H1 (cell line): ENCODE data around the gene KRTAP10-5. TPM values are rescaled to one million over a fixed set of nuclear protein-coding genes. Genes with fewer than 3 reads are reported as not detected.

ENCODE experiments used
- CTCF ChIA-PET: fragments of 300-600 bp; sonication (Branson Sonifier 250); formaldehyde crosslinking; loops from one replicate; lab custom pipeline; 2021; ENCODE audit not compliant: partially characterized antibody; lab: Charles Lee
- POLR2A ChIA-PET: fragments of 300-600 bp; sonication (Branson Sonifier 250); formaldehyde crosslinking; loops from one replicate; lab custom pipeline; 2021; ENCODE audit warnings: inconsistent platforms; ENCODE audit not compliant: partially characterized antibody; lab: Charles Lee
- DNase-seq, 2 experiments: peaks; one replicate each; pipeline versions ENCODE4 v3.0.0 to v3.0.0-alpha.2; 2010 to 2022; ENCODE audit warnings: low spot score in 2 of 2, low read depth in 1 of 2, mixed read lengths in 1 of 2
- FAIRE-seq: peaks from 2 replicates; lab custom pipeline; 2011; peaks lifted over from hg19 to GRCh38; lab: Jason Lieb, UNC
- H2AFZ ChIP-seq: 2 replicates; pipeline ENCODE4 v1.8.1; 2012; ENCODE audit warnings: low read length, inconsistent platforms
- H2AK5ac ChIP-seq: 2 replicates; pipeline ENCODE4 v1.6.1; 2013; ENCODE audit warnings: low read depth, low read length
- H2BK120ac ChIP-seq: replicated peaks from 2 replicates; pipeline ENCODE3; 2013; ENCODE audit warnings: low read depth, low read length, inconsistent platforms
- H2BK12ac ChIP-seq: 2 replicates; pipeline ENCODE4 v1.6.1; 2013; ENCODE audit warnings: low read depth, low read length
- H2BK15ac ChIP-seq: 2 replicates; pipeline ENCODE4 v1.6.1; 2013; ENCODE audit warnings: low read length
- H2BK20ac ChIP-seq: 2 replicates; pipeline ENCODE4 v1.6.1; 2013; ENCODE audit warnings: low read length
- H2BK5ac ChIP-seq: 2 replicates; pipeline ENCODE4 v1.6.1; 2013; ENCODE audit warnings: low read depth, low read length
- H3K14ac ChIP-seq: 2 replicates; pipeline ENCODE4 v1.6.1; 2013; ENCODE audit warnings: inconsistent platforms; ENCODE audit not compliant: insufficient read length
- H3K18ac ChIP-seq: 2 replicates; pipeline ENCODE4 v1.6.1; 2013; ENCODE audit warnings: low read length; ENCODE audit errors: extremely low read depth
- H3K23ac ChIP-seq: 2 replicates; pipeline ENCODE4 v1.6.1; 2013; ENCODE audit warnings: inconsistent platforms; ENCODE audit not compliant: insufficient read length
- H3K23me2 ChIP-seq: 2 replicates; pipeline ENCODE4 v1.6.1; 2013; ENCODE audit warnings: low read depth, low read length
- H3K27ac ChIP-seq: 2 replicates; pipeline ENCODE4 v1.6.1; 2011; ENCODE audit warnings: low read depth, low read length, inconsistent platforms
- H3K27me3 ChIP-seq, 4 experiments: replicated peaks in 1 of 4; 1 replicate in 1 of 4; 2 replicates in 3 of 4; pipeline versions ENCODE4 v1.6.1 to v1.8.1; 2011 to 2013; ENCODE audit warnings: low read length in 3 of 4, mild to moderate bottlenecking in 3 of 4, inconsistent platforms in 2 of 4, mixed read lengths in 2 of 4, moderate library complexity in 1 of 4; ENCODE audit not compliant: control insufficient read depth in 3 of 4, insufficient read depth in 3 of 4; ENCODE audit errors: extremely low read depth in 1 of 4
- H3K36me3 ChIP-seq, 4 experiments: 2 replicates each; pipeline versions ENCODE4 v1.6.1 to v1.8.1; 2011 to 2013; ENCODE audit warnings: mild to moderate bottlenecking in 4 of 4, low read length in 3 of 4, moderate library complexity in 2 of 4, control low read depth in 1 of 4, inconsistent platforms in 1 of 4; ENCODE audit not compliant: insufficient read depth in 4 of 4, control insufficient read depth in 2 of 4
- H3K4ac ChIP-seq: replicated peaks from 2 replicates; pipeline ENCODE3; 2013; ENCODE audit warnings: low read length, low read depth, mixed read lengths, inconsistent platforms; ENCODE audit not compliant: insufficient read length
- H3K4me1 ChIP-seq, 4 experiments: replicated peaks in 1 of 4; 1 replicate in 1 of 4; 2 replicates in 3 of 4; pipeline versions ENCODE4 v1.6.1 to v1.8.1; 2011 to 2013; ENCODE audit warnings: low read length in 3 of 4, inconsistent platforms in 2 of 4, mixed read lengths in 1 of 4; ENCODE audit not compliant: insufficient read depth in 4 of 4, control insufficient read depth in 3 of 4
- H3K4me2 ChIP-seq, 2 experiments: 2 replicates each; pipeline versions ENCODE4 v1.6.1 to v1.8.1; 2011 to 2013; ENCODE audit warnings: low read depth in 2 of 2, low read length in 2 of 2, control low read depth in 1 of 2, inconsistent platforms in 1 of 2, mild to moderate bottlenecking in 1 of 2; ENCODE audit not compliant: insufficient read depth in 1 of 2
- H3K4me3 ChIP-seq, 4 experiments: fragments of 200-600, 300-600 bp in 1 of 4; sonication (generic), shearing (Covaris generic), sonication (Bioruptor Twin) in 1 of 4; 2 replicates each; pipeline versions ENCODE4 v1.5.1 to v1.8.1; 2011 to 2016; ENCODE audit warnings: low read length in 4 of 4, low read depth in 3 of 4, control low read depth in 2 of 4, inconsistent platforms in 2 of 4, mild to moderate bottlenecking in 2 of 4, mixed read lengths in 1 of 4, moderate library complexity in 1 of 4; ENCODE audit not compliant: insufficient read depth in 2 of 4; ENCODE audit errors: extremely low read depth in 1 of 4
- H3K56ac ChIP-seq: replicated peaks from 2 replicates; pipeline ENCODE3; 2013; ENCODE audit warnings: low read depth, mild to moderate bottlenecking, mixed read lengths, low read length, inconsistent platforms; ENCODE audit not compliant: insufficient read length
- H3K79me1 ChIP-seq: 2 replicates; pipeline ENCODE4 v1.6.1; 2013; ENCODE audit warnings: low read depth, low read length, control low read depth
- H3K79me2 ChIP-seq, 2 experiments: 2 replicates each; pipeline versions ENCODE4 v1.6.1 to v1.8.1; 2012 to 2013; ENCODE audit warnings: low read length in 2 of 2, mild to moderate bottlenecking in 2 of 2, inconsistent platforms in 1 of 2; ENCODE audit not compliant: insufficient read depth in 2 of 2, control insufficient read depth in 1 of 2
- H3K9ac ChIP-seq, 4 experiments: replicated peaks in 1 of 4; 1 replicate in 1 of 4; 2 replicates in 3 of 4; pipeline versions ENCODE4 v1.6.1 to v1.8.1; 2011 to 2013; ENCODE audit warnings: low read depth in 3 of 4, low read length in 3 of 4, control low read depth in 2 of 4, mild to moderate bottlenecking in 2 of 4, moderate library complexity in 2 of 4, inconsistent platforms in 1 of 4; ENCODE audit errors: extremely low read depth in 1 of 4
- H3K9me3 ChIP-seq, 2 experiments: 2 replicates each; pipeline versions ENCODE4 v1.6.1 to v1.8.1; 2012 to 2013; ENCODE audit warnings: mild to moderate bottlenecking in 2 of 2, moderate library complexity in 2 of 2, control low read depth in 1 of 2, inconsistent platforms in 1 of 2, low read depth in 1 of 2, low read length in 1 of 2, mixed read lengths in 1 of 2; ENCODE audit not compliant: insufficient read depth in 2 of 2
- H4K20me1 ChIP-seq, 2 experiments: replicated peaks in 1 of 2; 2 replicates each; pipeline versions ENCODE3 to v1.8.1; 2011 to 2013; ENCODE audit warnings: inconsistent platforms in 2 of 2, low read length in 2 of 2, mild to moderate bottlenecking in 1 of 2; ENCODE audit not compliant: insufficient read depth in 2 of 2, control insufficient read depth in 1 of 2
- H4K5ac ChIP-seq: 2 replicates; pipeline ENCODE4 v1.6.1; 2013; ENCODE audit warnings: low read length, low read depth, mixed read lengths, inconsistent platforms; ENCODE audit not compliant: insufficient read length
- H4K8ac ChIP-seq: 2 replicates; pipeline ENCODE4 v1.8.0; 2013; ENCODE audit warnings: mild to moderate bottlenecking, moderate library complexity, low read length, inconsistent platforms; ENCODE audit not compliant: insufficient read depth; ENCODE audit errors: extremely low read depth
- H4K91ac ChIP-seq: replicated peaks from 2 replicates; pipeline ENCODE3; 2013; ENCODE audit warnings: low read length, mixed read lengths, inconsistent platforms; ENCODE audit not compliant: insufficient read length
- SAP30 ChIP-seq: fragments of 300-600 bp; sonication (generic); IDR thresholded peaks from 2 replicates; pipeline ENCODE4 v1.7.1; 2012; ENCODE audit warnings: low read length, moderate library complexity, mild to moderate bottlenecking, inconsistent platforms; ENCODE audit not compliant: insufficient read depth, insufficient replicate concordance
- TAF7 ChIP-seq: optimal IDR thresholded peaks from 2 replicates; pipeline ENCODE3; 2011; ENCODE audit warnings: low read depth, mild to moderate bottlenecking, inconsistent platforms, low read length, moderate library complexity, borderline replicate concordance
- WGBS, 2 experiments: shearing (Covaris generic) in 1 of 2; methylation state at CpG; one replicate each; pipeline versions ENCODE4 v1.1.6 to v1.1.7; 2013 to 2015; ENCODE audit warnings: low lambda C conversion rate in 2 of 2, mixed read lengths in 2 of 2, inconsistent platforms in 1 of 2, low coverage in 1 of 2, missing lambda C conversion rate in 1 of 2; ENCODE audit not compliant: insufficient replicate concordance in 2 of 2, insufficient coverage in 1 of 2, insufficient read length in 1 of 2; ENCODE audit errors: extremely low coverage in 1 of 2, missing lambda C conversion rate in 1 of 2; 5-methylcytosine and 5-hydroxymethylcytosine counted together
- polyA plus RNA-seq, 7 experiments: library from polyadenylated mRNA; depleted of rRNA in 3 of 7; stranded (reverse) in 5 of 7; unstranded in 2 of 7; fragments of >200 nt in 5 of 7; fragments of 200-250 nt in 2 of 7; gene quantifications; 1 replicate in 5 of 7; 2 replicates in 1 of 7; 4 replicates in 1 of 7; pipeline versions ENCODE4 v1.2.1 to v1.2.3, GENCODE V29; 2011 to 2013; ENCODE audit warnings: missing spikeins in 2 of 7, mixed read lengths in 2 of 7
- total RNA-seq: library from RNA; stranded (reverse); fragmentation: NEBNext Ultra II Directional; extraction: Animal tissue kit (Norgen Biotek cat#: 25700); gene quantifications from 2 replicates; pipeline ENCODE4 v1.2.1, GENCODE V29; 2021

Gene KRTAP10-5
- total and polyA plus RNA-seq, 2 of the 8 experiments (the other 6 are each of a cell fraction or from before 2014, with no cell fraction given), result 0.09 TPM; not detected in 1

- no peak overlapping the region for H3K9ac ChIP-seq
- no peak overlapping the region for H4K5ac ChIP-seq
- H2BK15ac ChIP-seq, result 0 out of 2 replicates have a peak overlapping the region, but pooled peaks have one; percentile 29
- WGBS, 2 experiments, result 69% methylated on average over 17 of the region's 17 CpGs; no CpG with 5 or more reads in 1 of the 2 experiments
- H2BK12ac ChIP-seq, result peak overlapping the region; percentile 60; the same call in 1 of the 2 replicates
- H3K27ac ChIP-seq, result no peak overlapping the region
- no peak overlapping the region for H3K4me3 ChIP-seq
- peaks cover 0 to 2% (median 0%) of the 10 kb centered on the region in 4 experiments; a peak in 4 of 7 replicates for H3K4me1 ChIP-seq
- no peaks in the 10 kb centered on the region; a peak in 1 of 8 replicates for H3K36me3 ChIP-seq
- H3K79me2 ChIP-seq, result no peaks in the 10 kb centered on the region
- H4K8ac ChIP-seq, result no peak overlapping the region; the same call in 1 of the 2 replicates
- peak in 1 of 2 experiments; percentile 39 for DNase-seq
- H3K4ac ChIP-seq, result no peak overlapping the region
- CTCF ChIA-PET, result interaction anchor here (1.0 to 1.5 kb wide), 2 partner anchors 10 to 11 kb away, joined by 3 to 4 read pairs; partner anchors contain the start of gene KRTAP10-6
- H3K18ac ChIP-seq, result no peak overlapping the region
- H2BK120ac ChIP-seq, result no peak overlapping the region
- no peak overlapping the region for H3K56ac ChIP-seq
- no peak overlapping the region for H3K23ac ChIP-seq
- no peak overlapping the region for H2AK5ac ChIP-seq
- no peak overlapping the region for H2BK20ac ChIP-seq
- POLR2A ChIA-PET, result interaction anchor here (1.2 kb wide), 1 partner anchor 52 kb away, joined by 3 read pairs; the partner anchor contains the start of gene KRTAP10-2
- peak overlapping the region; percentile 22 for H4K91ac ChIP-seq
- 0 out of 2 replicates have a peak, but pooled peaks cover 2% of the 10 kb centered on the region for H3K23me2 ChIP-seq
- no peak for FAIRE-seq
- no peak overlapping the region for H2BK5ac ChIP-seq
- no peak overlapping the region for H2AFZ ChIP-seq
- H3K14ac ChIP-seq, result no peak overlapping the region
- no peaks in the 10 kb centered on the region for H3K79me1 ChIP-seq
- H3K9me3 ChIP-seq, result peaks cover 0 to 5% of the 10 kb centered on the region in 2 experiments; a peak in 1 of 4 replicates
- H3K27me3 ChIP-seq, result no peaks in the 10 kb centered on the region
- no peak overlapping the region for H3K4me2 ChIP-seq
- no peaks in the 10 kb centered on the region for H4K20me1 ChIP-seq
- TF ChIP-seq SAP30, result no peak
- no peak for TF ChIP-seq TAF7
These were observed 22.9 kb upstream of the KRTAP10-5 start for GRCh38 chr21:44603109-44603875.
